K562 (cell line): ENCODE measurements around the gene TENM4. TPM values are rescaled to one million over a fixed set of nuclear protein-coding genes. Genes with fewer than 3 reads are reported as not detected.

Source experiments
- ATAC-seq: fragments of 200-7000 bp; cut with Tn5 transposase; 3 replicates; pipeline ENCODE4 v1.9.1; 2020; ENCODE audit warnings: moderate library complexity
- BruUV-seq: library from RNA; stranded (reverse); fragments of 400-500 nt; replicated peaks from 2 replicates; lab custom pipeline; 2021; lab: Mats Ljungman, UMichigan
- CTCF ChIA-PET: fragments of 300-600 bp; formaldehyde crosslinking; extraction: SDS; loops from one replicate; lab custom pipeline; 2021; ENCODE audit warnings: low intra/inter-chr PET ratio; lab: Yijun Ruan, JAX
- POLR2A ChIA-PET: fragments of 300-600, 350-650 bp; sonication (Branson Sonifier 250); formaldehyde crosslinking; extraction: SDS; loops from one replicate; lab custom pipeline; 2021; ENCODE audit warnings: antibody characterized with exemption, inconsistent platforms; lab: Yijun Ruan, JAX
- DNase-seq, 4 experiments: peaks; one replicate each; pipeline versions ENCODE4 v3.0.0 to v3.0.0-alpha.2; 2011 to 2018; ENCODE audit warnings: low spot score in 3 of 4, mixed read lengths in 3 of 4; ENCODE audit errors: extremely low read depth in 1 of 4
- FAIRE-seq: peaks from 2 replicates; lab custom pipeline; 2011; peaks lifted over from hg19 to GRCh38; lab: Jason Lieb, UNC
- H2AFZ ChIP-seq: 2 replicates; pipeline ENCODE4 v1.6.0; 2011; ENCODE audit warnings: low read depth, low read length, control low read depth, inconsistent platforms
- H3K27ac ChIP-seq: fragments of 200-600 bp; 3 replicates; pipeline ENCODE4 v1.8.0; 2011; ENCODE audit warnings: low read depth, mild to moderate bottlenecking, control low read depth, inconsistent platforms, low read length, moderate library complexity, mixed read lengths; ENCODE audit errors: extremely low read depth
- H3K27me3 ChIP-seq, 2 experiments: fragments of 300-600 bp in 1 of 2; 2 replicates in 1 of 2; 3 replicates in 1 of 2; pipeline versions ENCODE4 v1.6.0 to v1.8.0; 2011; ENCODE audit warnings: inconsistent platforms in 2 of 2, low read length in 2 of 2, mild to moderate bottlenecking in 1 of 2, mixed read lengths in 1 of 2, moderate library complexity in 1 of 2; ENCODE audit not compliant: control insufficient read depth in 2 of 2, insufficient read depth in 2 of 2
- H3K36me3 ChIP-seq: fragments of 300-600 bp; 3 replicates; pipeline ENCODE4 v1.8.0; 2011; ENCODE audit warnings: mild to moderate bottlenecking, low read length, inconsistent platforms; ENCODE audit not compliant: control insufficient read depth, insufficient read depth
- H3K4me1 ChIP-seq, 2 experiments: fragments of 200-600 bp in 1 of 2; replicated peaks in 1 of 2; 2 replicates in 1 of 2; 3 replicates in 1 of 2; pipeline versions ENCODE4 v1.5.1 to v1.8.0; 2011; ENCODE audit warnings: inconsistent platforms in 2 of 2, low read length in 2 of 2, mild to moderate bottlenecking in 1 of 2, mixed read lengths in 1 of 2, moderate library complexity in 1 of 2; ENCODE audit not compliant: control insufficient read depth in 2 of 2, insufficient read depth in 2 of 2
- H3K4me2 ChIP-seq: 2 replicates; pipeline ENCODE4 v1.6.1; 2011; ENCODE audit warnings: low read length, control low read depth, inconsistent platforms, mixed read lengths; ENCODE audit not compliant: insufficient read depth
- H3K4me3 ChIP-seq: fragments of 200-600 bp; sonication (generic), shearing (Covaris generic); 2 replicates; pipeline ENCODE4 v1.5.1; 2016; ENCODE audit warnings: control low read depth, inconsistent platforms
- H3K79me2 ChIP-seq: fragments of 200-600 bp; 3 replicates; pipeline ENCODE4 v1.8.0; 2011; ENCODE audit warnings: low read length, inconsistent platforms; ENCODE audit not compliant: control insufficient read depth, insufficient read depth
- H3K9ac ChIP-seq, 2 experiments: 2 replicates each; pipeline versions ENCODE4 v1.6.0 to v1.6.1; 2011; ENCODE audit warnings: low read depth in 2 of 2, low read length in 2 of 2, control low read depth in 1 of 2, inconsistent platforms in 1 of 2, mild to moderate bottlenecking in 1 of 2, mixed read lengths in 1 of 2; ENCODE audit not compliant: insufficient read depth in 1 of 2
- H3K9me1 ChIP-seq: one replicate; pipeline ENCODE4 v1.6.0; 2011; ENCODE audit warnings: inconsistent platforms, mild to moderate bottlenecking, low read length, moderate library complexity; ENCODE audit not compliant: control insufficient read depth, insufficient read depth
- H3K9me3 ChIP-seq: replicated peaks from 2 replicates; pipeline ENCODE4 v1.5.1; 2011; ENCODE audit warnings: low read depth, low read length, inconsistent platforms; ENCODE audit not compliant: control insufficient read depth, insufficient read depth
- H4K20me1 ChIP-seq: replicated peaks from 2 replicates; pipeline ENCODE4 v1.6.1; 2011; ENCODE audit warnings: low read length, inconsistent platforms, mixed read lengths; ENCODE audit not compliant: control insufficient read depth, insufficient read depth
- BRD4 ChIP-seq: fragments of 200-600 bp; sonication (generic); IDR thresholded peaks from 2 replicates; pipeline ENCODE4 v1.6.1; 2017; ENCODE audit warnings: inconsistent platforms
- DPF2 ChIP-seq: fragments of 450-650 bp; IDR thresholded peaks from 2 replicates; pipeline ENCODE4 v1.6.1; 2016
- HNRNPL ChIP-seq: fragments of 200-400 bp; formaldehyde crosslinking; IDR thresholded peaks from 2 replicates; pipeline ENCODE4 v1.6.1; 2017; ENCODE audit warnings: low read depth, mild to moderate bottlenecking, low read length
- HOXB6 ChIP-seq: fragments of 250-450 bp; sonication (Bioruptor Pico); IDR thresholded peaks from 2 replicates; pipeline ENCODE4 v1.5.1; 2022; ENCODE audit warnings: mild to moderate bottlenecking, borderline replicate concordance
- KAT8 ChIP-seq: fragments of 450-650 bp; IDR thresholded peaks from 2 replicates; pipeline ENCODE4 v1.6.1; 2016; ENCODE audit warnings: low read depth, mild to moderate bottlenecking
- TCF7 ChIP-seq: sonication (generic); IDR thresholded peaks from 2 replicates; pipeline ENCODE4 v1.6.1; 2016; ENCODE audit warnings: antibody characterized with exemption, borderline replicate concordance
- TRIM28 ChIP-seq: fragments of 450-650 bp; IDR thresholded peaks from 2 replicates; pipeline ENCODE4 v1.6.1; 2017
- ZNF316 ChIP-seq: fragments of 450-650 bp; IDR thresholded peaks from 2 replicates; pipeline ENCODE4 v1.6.1; 2016
- WGBS: fragments of 100-300 bp; shearing (Covaris generic); methylation state at CpG from one replicate; pipeline ENCODE4 v1.1.6; 2016; ENCODE audit warnings: low coverage, mixed read lengths; ENCODE audit not compliant: insufficient coverage; ENCODE audit errors: missing lambda C conversion rate; 5-methylcytosine and 5-hydroxymethylcytosine counted together
- in situ Hi-C: fragments of 300-500 bp; cut with MboI; formaldehyde crosslinking; loops from 4 replicates; pipeline ENCODE4 v1.15.0; 2018; ENCODE audit warnings: inconsistent platforms, mixed read lengths
- intact Hi-C: fragments of 100-400 bp; cut with micrococcal nuclease; formaldehyde crosslinking; loops from 2 replicates; pipeline ENCODE4 v1.14.2; 2022
- polyA plus RNA-seq, 8 experiments: library from polyadenylated mRNA; depleted of rRNA in 4 of 8; stranded (reverse) in 5 of 8; unstranded in 3 of 8; fragments of >200 nt; fragmentation: Nextera tagmentation in 2 of 8; fragmentation: Illumina TruSeq in 1 of 8; extraction: Ambion mirVana in 2 of 8; extraction: Trizol in 1 of 8; gene quantifications; 2 replicates each; pipeline versions ENCODE4 v1.2.1 to v1.2.3, GENCODE V29; 2011 to 2014; ENCODE audit warnings: inconsistent platforms in 1 of 8, missing spikeins in 1 of 8
- total RNA-seq, 7 experiments: library from RNA; depleted of rRNA in 6 of 7; stranded (reverse); fragments of >200 nt in 6 of 7; fragmentation: Illumina TruSeq in 2 of 7; extraction: Trizol in 2 of 7; gene quantifications; 2 replicates each; pipeline versions ENCODE4 v1.2.1 to v1.2.3, GENCODE V29; 2011 to 2021; ENCODE audit warnings: low replicate concordance in 1 of 7
- TF ChIP-seq, protein P1 (sequence below): IDR thresholded peaks from 3 replicates; pipeline ENCODE4 v1.6.1; 2011; ENCODE audit warnings: borderline replicate concordance, mild to moderate bottlenecking; ENCODE audit not compliant: insufficient read length, insufficient read depth
- TF ChIP-seq, protein P2 (sequence below): sonication (generic); formaldehyde crosslinking; IDR thresholded peaks from 2 replicates; pipeline ENCODE4 v1.8.0; 2022; ENCODE audit warnings: missing genetic modification reagents, mild to moderate bottlenecking, moderate library complexity, borderline replicate concordance
- TF ChIP-seq, protein P3 (sequence below): fragments of 450-650 bp; IDR thresholded peaks from 2 replicates; pipeline ENCODE4 v1.6.1; 2016; ENCODE audit warnings: missing biosample characterization, missing genetic modification characterization
- TF ChIP-seq, protein P4 (sequence below): sonication (generic); formaldehyde crosslinking; IDR thresholded peaks from 2 replicates; pipeline ENCODE4 v1.8.1; 2023; ENCODE audit warnings: mild to moderate bottlenecking, missing genetic modification reagents

The TENM4 gene
- total and polyA plus RNA-seq, 9 of the 15 experiments (the other 6 are each of a cell fraction or from before 2014, with no cell fraction given) = 0.16 TPM; not detected in 8

DNA sequence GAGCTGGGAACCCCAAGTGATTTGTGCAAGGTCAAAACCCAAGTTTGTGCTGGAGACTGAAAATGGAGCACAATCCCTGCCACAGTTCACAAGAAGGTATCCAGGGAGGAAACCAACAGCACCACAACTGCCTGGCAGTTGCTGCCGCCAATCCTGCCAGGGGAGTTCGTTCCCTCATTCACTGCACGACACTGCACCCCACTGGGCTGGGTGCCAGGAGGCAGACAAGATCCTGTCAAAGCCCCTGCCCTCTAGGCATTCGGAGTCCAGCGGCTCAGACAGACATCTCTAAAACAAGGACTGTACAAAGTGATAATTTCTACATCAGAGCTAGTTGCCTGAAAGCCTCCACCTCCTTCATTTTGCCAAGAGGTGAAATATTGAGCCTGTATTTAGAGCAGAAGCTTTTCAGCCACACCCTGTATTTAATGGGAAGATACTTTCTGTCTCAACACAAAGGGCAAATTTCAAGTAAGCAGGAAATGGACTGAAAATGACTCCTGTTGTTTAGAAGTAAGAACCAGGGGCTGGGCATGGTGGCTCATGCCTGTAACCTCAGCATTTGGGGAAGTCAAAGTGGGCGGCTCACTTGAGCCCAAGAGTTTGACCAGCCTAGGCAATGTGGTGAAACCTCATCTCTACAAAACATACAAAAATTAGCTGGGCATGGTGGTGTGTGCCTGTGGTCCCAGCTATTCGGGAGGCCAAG is 588.8 kb downstream of the TENM4 start:
- Histone ChIP-seq H2AFZ (no peak overlapping the region), H3K9me1 (no peaks in the 10 kb centered on the region), H3K9ac (no peak overlapping the region; a peak in 1 of 4 replicates), H3K4me1 (no peaks in the 10 kb centered on the region), H3K4me2 (no peak overlapping the region), H3K27ac (no peak overlapping the region), H3K79me2 (no peaks in the 10 kb centered on the region), H4K20me1 (no peaks in the 10 kb centered on the region), H3K9me3 (no peaks in the 10 kb centered on the region), H3K27me3 (peaks cover 0 to 9% of the 10 kb centered on the region in 2 experiments; a peak in 1 of 5 replicates), H3K36me3 (no peaks in the 10 kb centered on the region), H3K4me3 (no peak overlapping the region)
- in situ Hi-C loops = no loop called here
- CTCF ChIA-PET = no interaction called here
- ATAC-seq (no peak), DNase-seq (no peak), FAIRE-seq (no peak)
- 0% methylated on average over 7 of the region's 7 CpGs for WGBS
- intact Hi-C loops = no loop called here
- TF ChIP-seq, protein P1, sequence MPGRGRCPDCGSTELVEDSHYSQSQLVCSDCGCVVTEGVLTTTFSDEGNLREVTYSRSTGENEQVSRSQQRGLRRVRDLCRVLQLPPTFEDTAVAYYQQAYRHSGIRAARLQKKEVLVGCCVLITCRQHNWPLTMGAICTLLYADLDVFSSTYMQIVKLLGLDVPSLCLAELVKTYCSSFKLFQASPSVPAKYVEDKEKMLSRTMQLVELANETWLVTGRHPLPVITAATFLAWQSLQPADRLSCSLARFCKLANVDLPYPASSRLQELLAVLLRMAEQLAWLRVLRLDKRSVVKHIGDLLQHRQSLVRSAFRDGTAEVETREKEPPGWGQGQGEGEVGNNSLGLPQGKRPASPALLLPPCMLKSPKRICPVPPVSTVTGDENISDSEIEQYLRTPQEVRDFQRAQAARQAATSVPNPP = no peak
- TF ChIP-seq KAT8 = no peak
- BruUV-seq = no TSS peak
- POLR2A ChIA-PET = interaction anchor here (0.7 to 0.8 kb wide), 2 partner anchors 9 to 16 kb away, joined by 3 read pairs; no protein-coding TSS in a partner anchor

DNA sequence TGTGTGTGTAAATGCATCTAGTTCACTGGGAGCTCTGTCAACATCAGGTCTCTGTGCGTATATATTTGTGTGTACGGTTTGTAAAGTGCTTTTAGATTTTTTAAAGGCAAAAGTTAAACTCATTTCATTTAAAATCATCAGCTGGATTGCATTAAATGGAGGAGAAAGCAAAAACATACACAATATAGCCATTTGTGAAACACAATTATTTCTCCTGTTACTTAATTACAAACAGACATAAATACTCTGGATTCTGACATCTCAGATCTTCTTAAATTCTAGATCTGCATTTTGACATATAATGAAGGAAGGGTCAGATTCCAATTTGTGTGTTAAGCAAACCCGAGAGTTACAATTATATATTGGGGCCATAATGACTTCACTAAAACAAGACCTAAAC is 590.8 kb downstream of the TENM4 start:
- no peaks in the 10 kb centered on the region for H3K9me3 ChIP-seq
- no peaks in the 10 kb centered on the region for H3K79me2 ChIP-seq
- no peaks in the 10 kb centered on the region for H3K9me1 ChIP-seq
- no peak overlapping the region for H2AFZ ChIP-seq
- no peaks in the 10 kb centered on the region for H3K4me1 ChIP-seq
- no peak overlapping the region for H3K27ac ChIP-seq
- intact Hi-C loops = no loop called here
- no peak overlapping the region for H3K4me2 ChIP-seq
- no peaks in the 10 kb centered on the region for H3K36me3 ChIP-seq
- H3K27me3 ChIP-seq = peaks cover 0 to 9% of the 10 kb centered on the region in 2 experiments; a peak in 1 of 5 replicates
- H4K20me1 ChIP-seq = no peaks in the 10 kb centered on the region
- no peak for ATAC-seq
- no peak for FAIRE-seq
- BruUV-seq = no TSS peak
- no peak overlapping the region for H3K4me3 ChIP-seq
- ChIA-PET POLR2A (interaction anchor here (1.8 kb wide), 1 partner anchor 13 kb away, joined by 4 read pairs; no protein-coding TSS in a partner anchor), CTCF (no interaction called here)
- H3K9ac ChIP-seq = no peak overlapping the region
- DNase-seq = no peak
- 0% methylated on average over 3 of the region's 3 CpGs for WGBS
- in situ Hi-C loops = no loop called here
- no peak for TF ChIP-seq HNRNPL
- TF ChIP-seq, protein P2, sequence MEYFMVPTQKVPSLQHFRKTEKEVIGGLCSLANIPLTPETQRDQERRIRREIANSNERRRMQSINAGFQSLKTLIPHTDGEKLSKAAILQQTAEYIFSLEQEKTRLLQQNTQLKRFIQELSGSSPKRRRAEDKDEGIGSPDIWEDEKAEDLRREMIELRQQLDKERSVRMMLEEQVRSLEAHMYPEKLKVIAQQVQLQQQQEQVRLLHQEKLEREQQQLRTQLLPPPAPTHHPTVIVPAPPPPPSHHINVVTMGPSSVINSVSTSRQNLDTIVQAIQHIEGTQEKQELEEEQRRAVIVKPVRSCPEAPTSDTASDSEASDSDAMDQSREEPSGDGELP (CRISPR knock-in tag) = no peak
- no peak for TF ChIP-seq HOXB6 (CRISPR knock-in tag)
- TF ChIP-seq, protein P3, sequence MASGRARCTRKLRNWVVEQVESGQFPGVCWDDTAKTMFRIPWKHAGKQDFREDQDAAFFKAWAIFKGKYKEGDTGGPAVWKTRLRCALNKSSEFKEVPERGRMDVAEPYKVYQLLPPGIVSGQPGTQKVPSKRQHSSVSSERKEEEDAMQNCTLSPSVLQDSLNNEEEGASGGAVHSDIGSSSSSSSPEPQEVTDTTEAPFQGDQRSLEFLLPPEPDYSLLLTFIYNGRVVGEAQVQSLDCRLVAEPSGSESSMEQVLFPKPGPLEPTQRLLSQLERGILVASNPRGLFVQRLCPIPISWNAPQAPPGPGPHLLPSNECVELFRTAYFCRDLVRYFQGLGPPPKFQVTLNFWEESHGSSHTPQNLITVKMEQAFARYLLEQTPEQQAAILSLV (tag) = no peak
- no peak for TF ChIP-seq ZNF316
- TF ChIP-seq TRIM28 = no peak
- no peak for TF ChIP-seq TCF7
- TF ChIP-seq BRD4 = no peak
- TF ChIP-seq, protein P4, sequence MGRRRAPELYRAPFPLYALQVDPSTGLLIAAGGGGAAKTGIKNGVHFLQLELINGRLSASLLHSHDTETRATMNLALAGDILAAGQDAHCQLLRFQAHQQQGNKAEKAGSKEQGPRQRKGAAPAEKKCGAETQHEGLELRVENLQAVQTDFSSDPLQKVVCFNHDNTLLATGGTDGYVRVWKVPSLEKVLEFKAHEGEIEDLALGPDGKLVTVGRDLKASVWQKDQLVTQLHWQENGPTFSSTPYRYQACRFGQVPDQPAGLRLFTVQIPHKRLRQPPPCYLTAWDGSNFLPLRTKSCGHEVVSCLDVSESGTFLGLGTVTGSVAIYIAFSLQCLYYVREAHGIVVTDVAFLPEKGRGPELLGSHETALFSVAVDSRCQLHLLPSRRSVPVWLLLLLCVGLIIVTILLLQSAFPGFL (CRISPR knock-in tag) = no peak
- TF ChIP-seq DPF2 = no peak
- no peak for TF ChIP-seq KAT8
